Hepatocyte (in vitro differentiated cells): ENCODE results near the gene MRPL53. TPM values are rescaled to one million over a fixed set of nuclear protein-coding genes. Genes with fewer than 3 reads are reported as not detected.
"Not testable (repeated sequence)": the region's sequence is repeated elsewhere in the genome, so short reads cannot be mapped to it uniquely, and the experiment has no call there.

ENCODE experiments used
- DNase-seq: peaks from one replicate; pipeline ENCODE4 v3.0.0-alpha.2; 2016; ENCODE audit warnings: low spot score
- H2AFZ ChIP-seq: fragments of 200-600 bp; sonication (generic); 2 replicates; pipeline ENCODE4 v1.6.0; 2016; ENCODE audit warnings: antibody characterized with exemption, mild to moderate bottlenecking
- H3K27ac ChIP-seq: fragments of 200-600 bp; sonication (generic); 2 replicates; pipeline ENCODE4 v1.5.1; 2016; ENCODE audit warnings: mild to moderate bottlenecking
- H3K27me3 ChIP-seq: fragments of 200-600 bp; sonication (generic); 2 replicates; pipeline ENCODE4 v1.6.1; 2016
- H3K36me3 ChIP-seq: fragments of 200-600 bp; sonication (generic); replicated peaks from 2 replicates; pipeline ENCODE4 v1.5.1; 2016; ENCODE audit warnings: low read depth; ENCODE audit not compliant: insufficient read depth
- H3K4me1 ChIP-seq: fragments of 200-600 bp; sonication (generic); 2 replicates; pipeline ENCODE4 v1.5.1; 2016; ENCODE audit warnings: mild to moderate bottlenecking, moderate library complexity; ENCODE audit not compliant: insufficient read depth
- H3K4me2 ChIP-seq: fragments of 200-600 bp; sonication (generic); 2 replicates; pipeline ENCODE4 v1.6.0; 2016
- H3K4me3 ChIP-seq: fragments of 200-600 bp; sonication (generic); 2 replicates; pipeline ENCODE4 v1.5.1; 2016; ENCODE audit warnings: mild to moderate bottlenecking
- H3K79me2 ChIP-seq: fragments of 200-600 bp; sonication (generic); 2 replicates; pipeline ENCODE4 v1.6.0; 2017; ENCODE audit warnings: mild to moderate bottlenecking
- H3K9me2 ChIP-seq: fragments of 200-600 bp; sonication (generic); replicated peaks from 2 replicates; pipeline ENCODE4 v1.6.0; 2017; ENCODE audit warnings: mild to moderate bottlenecking; ENCODE audit not compliant: insufficient read depth
- H3K9me3 ChIP-seq: fragments of 200-600 bp; sonication (generic); 2 replicates; pipeline ENCODE4 v1.5.1; 2016; ENCODE audit warnings: low read depth, mild to moderate bottlenecking
- H4K20me1 ChIP-seq: fragments of 200-600 bp; sonication (generic); 2 replicates; pipeline ENCODE4 v1.6.0; 2016; ENCODE audit warnings: mild to moderate bottlenecking; ENCODE audit not compliant: insufficient read depth, poor library complexity, severe bottlenecking
- CTCF ChIP-seq: fragments of 200-600 bp; sonication (generic); IDR thresholded peaks from 2 replicates; pipeline ENCODE4 v1.5.1; 2016; ENCODE audit warnings: antibody characterized with exemption, mild to moderate bottlenecking; ENCODE audit not compliant: poor library complexity
- EZH2 ChIP-seq: fragments of 200-600 bp; sonication (generic); IDR thresholded peaks from 2 replicates; pipeline ENCODE4 v1.6.1; 2016; ENCODE audit warnings: antibody characterized with exemption, mild to moderate bottlenecking, borderline replicate concordance
- EZH2phosphoT487 ChIP-seq: fragments of 200-600 bp; sonication (generic); IDR thresholded peaks from one replicate; pipeline ENCODE4 v1.6.1; 2018; ENCODE audit warnings: antibody characterized with exemption, mild to moderate bottlenecking, low read depth, moderate library complexity; ENCODE audit not compliant: unreplicated experiment, severe bottlenecking
- WGBS: methylation state at CpG from one replicate; pipeline ENCODE4 v1.1.6; 2016; ENCODE audit warnings: low lambda C conversion rate; ENCODE audit errors: missing lambda C conversion rate; 5-methylcytosine and 5-hydroxymethylcytosine counted together
- polyA plus RNA-seq: library from polyadenylated mRNA; unstranded; fragments of >200 nt; fragmentation: Nextera tagmentation; extraction: Ambion mirVana; gene quantifications from 2 replicates; pipeline ENCODE4 v1.2.1, GENCODE V29; 2016
- total RNA-seq: library from RNA; depleted of rRNA; stranded (reverse); fragments of >200 nt; gene quantifications from 2 replicates; pipeline ENCODE4 v1.2.3, GENCODE V29; 2014

MRPL53 gene
- total and polyA plus RNA-seq, 2 experiments from 2014 or later: 23.4 to 95.9 TPM

GRCh38 chr2:74488643-74489481 lies 16.4 kb upstream of the MRPL53 start:
- H3K9me2 ChIP-seq: no peaks in the 10 kb centered on the region
- no peaks in the 10 kb centered on the region for H3K4me1 ChIP-seq
- TF ChIP-seq EZH2 (no peak), EZH2phosphoT487 (no peak), CTCF (no peak)
- H3K4me3 ChIP-seq: no peak overlapping the region
- DNase-seq: no peak
- H3K27ac ChIP-seq: peak overlapping the region; percentile 37
- no peaks in the 10 kb centered on the region for H3K9me3 ChIP-seq
- peak overlapping the region; percentile 37 for H3K4me2 ChIP-seq
- no peaks in the 10 kb centered on the region for H3K27me3 ChIP-seq
- no peaks in the 10 kb centered on the region for H3K36me3 ChIP-seq
- 83% methylated on average over 9 of the region's 9 CpGs for WGBS
- no peaks in the 10 kb centered on the region for H4K20me1 ChIP-seq
- peaks cover 16% of the 10 kb centered on the region for H3K79me2 ChIP-seq
- no peak overlapping the region for H2AFZ ChIP-seq

- H3K27ac ChIP-seq: no peak overlapping the region
- no peaks in the 10 kb centered on the region for H3K36me3 ChIP-seq
- no peak overlapping the region for H2AFZ ChIP-seq
- peaks cover 33% of the 10 kb centered on the region for H3K79me2 ChIP-seq
- no peak for DNase-seq
- 96% methylated on average over 2 of the region's 2 CpGs for WGBS
- no peaks in the 10 kb centered on the region for H3K9me3 ChIP-seq
- H3K4me1 ChIP-seq: peaks cover 12% of the 10 kb centered on the region
- no peaks in the 10 kb centered on the region for H4K20me1 ChIP-seq
- TF ChIP-seq CTCF (no peak), EZH2phosphoT487 (no peak), EZH2 (no peak)
- no peak overlapping the region for H3K4me3 ChIP-seq
- no peaks in the 10 kb centered on the region for H3K9me2 ChIP-seq
- H3K27me3 ChIP-seq: no peaks in the 10 kb centered on the region
- H3K4me2 ChIP-seq: no peak overlapping the region
Observed at GRCh38 chr2:74486141-74486540, 13.7 kb upstream of the MRPL53 start.

GRCh38 chr2:74483675-74484164 lies 11.2 kb upstream of the MRPL53 start:
- not testable (repeated sequence) for H3K9me2 ChIP-seq, H3K9me3 ChIP-seq, H4K20me1 ChIP-seq, DNase-seq, H3K27me3 ChIP-seq, H3K36me3 ChIP-seq
- WGBS: 89% methylated on average over 19 of the region's 19 CpGs
- peaks cover 18% of the 10 kb centered on the region for H3K4me1 ChIP-seq
- peak overlapping the region; percentile 72 for H2AFZ ChIP-seq
- peak overlapping the region; percentile 80 for H3K4me2 ChIP-seq
- H3K79me2 ChIP-seq: peaks cover 51% of the 10 kb centered on the region
- peak overlapping the region; percentile 24 for H3K4me3 ChIP-seq
- peak overlapping the region; percentile 86 for H3K27ac ChIP-seq

- DNase-seq: peak; percentile 97
- H3K36me3 ChIP-seq: no peaks in the 10 kb centered on the region
- WGBS: 3% methylated on average over 50 of the region's 50 CpGs
Observed at GRCh38 chr2:74482801-74483674, 10.6 kb upstream of the MRPL53 start, which contains the start of the genes CCDC142 and TTC31. Gene CCDC142 (minus strand): TSS chr2:74482998. CDS start chr2:74482837, 161 bp downstream. Gene TTC31 (plus strand): TSS chr2:74483081. CDS start chr2:74483096, 15 bp downstream.

More at GRCh38 chr2:74482801-74483674, 10.6 kb upstream of the MRPL53 start, which contains the start of the genes CCDC142 and TTC31:
- H4K20me1 ChIP-seq: no peaks in the 10 kb centered on the region
- peak within 1 kb of the TSS; percentile 75 for H2AFZ ChIP-seq
- H3K9me2 ChIP-seq: no peaks in the 10 kb centered on the region
- H3K4me3 ChIP-seq: peak within 1 kb of the TSS; percentile 85
- no peaks in the 10 kb centered on the region for H3K27me3 ChIP-seq
- peaks cover 18% of the 10 kb centered on the region for H3K4me1 ChIP-seq
- H3K27ac ChIP-seq: peak within 1 kb of the TSS; percentile 86
- H3K4me2 ChIP-seq: peak within 1 kb of the TSS; percentile 100
- peaks cover 55% of the 10 kb centered on the region for H3K79me2 ChIP-seq
- no peaks in the 10 kb centered on the region for H3K9me3 ChIP-seq
- TF ChIP-seq EZH2 (no peak), CTCF (peak; percentile 96), EZH2phosphoT487 (no peak)
